CD4-positive, alpha-beta T cell treated with Interleukin-15 for 4 hours (primary cell): ENCODE measurements around the gene HOXB5.

Experiments used
- DNase-seq: peaks from one replicate; pipeline ENCODE4 v3.0.0-alpha.2; 2020; ENCODE audit warnings: low spot score

HOXB5 gene

GRCh38 chr17:48589060-48589830 lies 4.3 kb downstream of the HOXB5 start:
- no peak for DNase-seq

- no peak for DNase-seq
These were observed 5.1 kb downstream of the HOXB5 start for GRCh38 chr17:48588528-48588927.

- DNase-seq = no peak
These were observed 5.5 kb downstream of the HOXB5 start for GRCh38 chr17:48588074-48588415.

GRCh38 chr17:48587276-48588073 lies 6.1 kb downstream of the HOXB5 start:
- DNase-seq = no peak

GRCh38 chr17:48586355-48587258 lies 7.0 kb downstream of the HOXB5 start:
- DNase-seq = no peak

- no peak for DNase-seq
These were observed 9.3 kb downstream of the HOXB5 start for GRCh38 chr17:48584223-48584741.

GRCh38 chr17:48583708-48584222 lies 9.8 kb downstream of the HOXB5 start:
- DNase-seq = no peak

- no peak for DNase-seq
These were observed 10.9 kb downstream of the HOXB5 start for GRCh38 chr17:48582750-48583069.

GRCh38 chr17:48579760-48580554 lies 13.6 kb downstream of the HOXB5 start:
- DNase-seq = no peak

GRCh38 chr17:48579471-48579759 lies 14.2 kb downstream of the HOXB5 start:
- DNase-seq = no peak

GRCh38 chr17:48578616-48579470 lies 14.7 kb downstream of the HOXB5 start:
- no peak for DNase-seq

GRCh38 chr17:48577946-48578615 lies 15.5 kb downstream of the HOXB5 start, which contains the start of gene HOXB4:
Gene HOXB4, minus strand, starts transcription at chr17:48578350. Its CDS starts 31 bp downstream, at chr17:48578319.
- peak; percentile 67 for DNase-seq

- DNase-seq = no peak
These were observed 16.1 kb downstream of the HOXB5 start for GRCh38 chr17:48577330-48577945.

- DNase-seq = no peak
These were observed 16.9 kb downstream of the HOXB5 start for GRCh38 chr17:48576479-48577309.

GRCh38 chr17:48575673-48576478 lies 17.7 kb downstream of the HOXB5 start:
- DNase-seq = no peak

- DNase-seq = no peak
These were observed 18.5 kb downstream of the HOXB5 start for GRCh38 chr17:48575066-48575582.

GRCh38 chr17:48574505-48575065 lies 19.0 kb downstream of the HOXB5 start:
- no peak for DNase-seq
